ENCODE measurements around the gene PRRX2. TPM values are rescaled to one million over a fixed set of nuclear protein-coding genes. Genes with fewer than 3 reads are reported as not detected.

The PRRX2 gene
- total and polyA plus RNA-seq, 9 donors, result 0.20 to 4.0 (median 0.77) TPM

DNA sequence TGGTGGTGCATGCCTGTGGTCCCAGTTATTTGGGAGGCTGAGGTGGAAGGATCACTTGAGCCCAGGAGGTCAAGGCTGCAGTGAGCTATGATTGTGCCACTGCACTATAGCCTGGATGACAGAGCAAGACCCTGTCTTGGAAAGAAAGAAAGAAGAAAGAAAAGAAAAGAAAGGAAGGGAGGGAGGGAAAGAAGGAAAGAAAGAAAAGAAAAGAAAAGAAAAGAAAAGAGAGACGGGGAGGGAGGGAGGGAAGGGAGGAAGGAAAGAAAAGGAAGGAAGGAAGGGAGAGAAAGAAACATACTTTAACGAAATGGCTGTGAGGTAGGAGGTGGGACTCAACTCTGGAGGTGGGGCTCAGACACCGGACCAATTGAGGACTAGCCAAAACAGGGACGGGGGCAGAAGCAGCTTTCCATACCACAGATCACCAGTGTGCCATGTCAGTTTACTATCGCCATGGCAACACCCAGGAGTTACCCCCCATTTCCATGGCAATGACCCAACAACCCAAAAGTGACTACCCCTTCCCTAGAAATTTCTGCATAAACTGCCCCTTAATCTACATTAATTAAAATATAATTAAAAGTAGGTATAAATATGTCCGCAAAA is 66.1 kb downstream of the PRRX2 start:
- intact Hi-C loops (cut with DNase I), result no loop called here

DNA sequence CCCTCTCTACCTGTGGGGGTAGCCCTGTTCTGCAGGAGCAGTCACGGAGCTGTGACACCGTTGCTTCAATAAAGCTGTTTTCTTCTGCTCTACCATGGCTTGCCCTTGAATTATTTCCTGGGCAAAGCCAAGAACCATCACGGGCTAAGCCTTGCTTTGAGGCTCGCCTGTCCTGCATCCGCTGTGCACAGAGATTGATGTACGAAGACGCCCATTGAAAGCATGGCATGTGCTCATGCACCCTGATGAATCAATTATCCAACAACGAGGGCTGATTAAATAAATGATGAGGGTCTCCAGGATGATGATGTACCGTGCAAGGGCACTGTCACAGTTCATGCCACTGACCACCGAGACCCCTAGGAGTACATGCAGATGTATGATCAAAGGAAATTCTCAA is 66.7 kb downstream of the PRRX2 start:
- TF ChIP-seq POLR2A (IDR thresholded peaks at IDR 0.05) (no peak), EP300 (IDR thresholded peaks at IDR 0.05) (no peak)
- TF ChIP-seq, protein P1, sequence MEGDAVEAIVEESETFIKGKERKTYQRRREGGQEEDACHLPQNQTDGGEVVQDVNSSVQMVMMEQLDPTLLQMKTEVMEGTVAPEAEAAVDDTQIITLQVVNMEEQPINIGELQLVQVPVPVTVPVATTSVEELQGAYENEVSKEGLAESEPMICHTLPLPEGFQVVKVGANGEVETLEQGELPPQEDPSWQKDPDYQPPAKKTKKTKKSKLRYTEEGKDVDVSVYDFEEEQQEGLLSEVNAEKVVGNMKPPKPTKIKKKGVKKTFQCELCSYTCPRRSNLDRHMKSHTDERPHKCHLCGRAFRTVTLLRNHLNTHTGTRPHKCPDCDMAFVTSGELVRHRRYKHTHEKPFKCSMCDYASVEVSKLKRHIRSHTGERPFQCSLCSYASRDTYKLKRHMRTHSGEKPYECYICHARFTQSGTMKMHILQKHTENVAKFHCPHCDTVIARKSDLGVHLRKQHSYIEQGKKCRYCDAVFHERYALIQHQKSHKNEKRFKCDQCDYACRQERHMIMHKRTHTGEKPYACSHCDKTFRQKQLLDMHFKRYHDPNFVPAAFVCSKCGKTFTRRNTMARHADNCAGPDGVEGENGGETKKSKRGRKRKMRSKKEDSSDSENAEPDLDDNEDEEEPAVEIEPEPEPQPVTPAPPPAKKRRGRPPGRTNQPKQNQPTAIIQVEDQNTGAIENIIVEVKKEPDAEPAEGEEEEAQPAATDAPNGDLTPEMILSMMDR (IDR thresholded peaks at IDR 0.05), result no peak
- intact Hi-C loops (cut with DNase I), result no loop called here
- DNase-seq, result no peak
- no peaks in the 10 kb centered on the region for H3K27me3 ChIP-seq
- no peak overlapping the region for H3K4me3 ChIP-seq
- H3K36me3 ChIP-seq, result no peaks in the 10 kb centered on the region
- H3K9me3 ChIP-seq, result no peaks in the 10 kb centered on the region
- 50 to 71% (median 51%) methylated on average over 10 of the region's 10 CpGs for WGBS, 3 donors
- H3K27ac ChIP-seq, result no peak overlapping the region
- H3K4me1 ChIP-seq (ENCODE audit: insufficient read depth), result no peaks in the 10 kb centered on the region

More for the DNA sequence above, 66.1 kb downstream of the PRRX2 start:
- H3K27ac ChIP-seq, result no peak overlapping the region
- TF ChIP-seq EP300 (IDR thresholded peaks at IDR 0.05) (no peak), POLR2A (IDR thresholded peaks at IDR 0.05) (no peak)
- TF ChIP-seq, protein P1 (IDR thresholded peaks at IDR 0.05), result no peak
- no peaks in the 10 kb centered on the region for H3K9me3 ChIP-seq
- H3K4me1 ChIP-seq (ENCODE audit: insufficient read depth), result no peaks in the 10 kb centered on the region
- DNase-seq, result no peak
- 39 to 45% (median 40%) methylated on average over 6 of the region's 6 CpGs for WGBS, 3 donors
- no peak overlapping the region for H3K4me3 ChIP-seq
- no peaks in the 10 kb centered on the region for H3K36me3 ChIP-seq
- H3K27me3 ChIP-seq, result no peaks in the 10 kb centered on the region

DNA sequence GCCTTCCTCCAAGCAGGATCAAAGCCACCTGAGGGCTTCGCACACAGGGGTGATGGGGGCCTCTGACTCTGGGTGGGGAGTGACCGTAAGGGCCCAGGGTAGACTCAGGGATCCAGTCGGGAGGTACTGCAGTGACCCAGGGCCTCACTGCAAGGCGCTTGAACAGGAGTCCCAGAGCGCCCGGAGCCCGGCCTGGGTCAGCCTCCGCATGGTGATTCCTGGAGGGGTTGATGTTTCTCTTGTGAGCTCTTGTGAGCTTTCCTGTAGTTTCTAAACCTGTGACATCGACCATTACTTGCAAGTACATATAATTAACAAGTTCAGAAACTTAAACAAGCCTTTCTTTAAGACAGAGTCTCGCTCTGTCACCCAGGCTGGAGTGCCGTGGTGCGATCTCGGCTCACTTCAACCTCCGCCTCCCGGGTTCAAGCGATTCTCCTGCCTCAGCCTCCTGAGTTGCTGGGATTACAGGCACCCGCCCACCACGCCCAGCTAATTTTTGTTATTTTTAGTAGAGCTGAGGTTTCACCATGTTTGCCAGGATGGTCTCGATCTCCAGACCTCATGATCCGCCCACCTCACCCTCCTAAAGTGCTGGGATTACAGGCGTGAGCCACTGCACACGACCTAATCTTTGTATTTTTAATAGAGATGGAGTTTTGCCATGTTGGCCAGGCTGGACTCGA is 67.6 kb downstream of the PRRX2 start:
- 76 to 87% (median 79%) methylated on average over 23 of the region's 23 CpGs for WGBS, 3 donors
- no peaks in the 10 kb centered on the region for H3K4me1 ChIP-seq (ENCODE audit: insufficient read depth)
- H3K9me3 ChIP-seq, result no peaks in the 10 kb centered on the region
- no peak for TF ChIP-seq POLR2A (IDR thresholded peaks at IDR 0.05)
- TF ChIP-seq, protein P1 (IDR thresholded peaks at IDR 0.05), result no peak
- no peak for TF ChIP-seq EP300 (IDR thresholded peaks at IDR 0.05)
- intact Hi-C loops (cut with DNase I), result no loop called here
- no peaks in the 10 kb centered on the region for H3K36me3 ChIP-seq
- DNase-seq, result no peak
- no peak overlapping the region for H3K4me3 ChIP-seq
- no peaks in the 10 kb centered on the region for H3K27me3 ChIP-seq
- no peak overlapping the region for H3K27ac ChIP-seq

DNA sequence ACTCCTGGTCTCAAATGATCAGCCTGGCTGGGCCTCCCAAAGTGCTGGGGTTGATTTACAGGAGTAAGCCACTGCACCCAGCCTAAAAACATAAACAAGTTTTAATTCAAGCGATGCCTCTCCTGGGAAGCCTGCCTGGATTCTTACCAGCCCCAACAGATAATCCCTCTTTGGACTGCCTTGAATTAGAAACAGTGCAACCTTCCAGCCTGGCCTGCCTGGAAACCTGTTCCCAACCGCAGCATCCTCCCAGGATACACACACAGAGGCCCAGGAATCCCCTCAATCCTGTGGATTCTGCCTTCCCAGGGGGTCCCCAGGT is 68.1 kb downstream of the PRRX2 start:
- no peak for DNase-seq
- Histone ChIP-seq H3K9me3 (no peaks in the 10 kb centered on the region), H3K27me3 (no peaks in the 10 kb centered on the region), H3K36me3 (no peaks in the 10 kb centered on the region), H3K4me3 (no peak overlapping the region), H3K27ac (no peak overlapping the region), H3K4me1 (ENCODE audit: insufficient read depth) (no peaks in the 10 kb centered on the region)
- no peak for TF ChIP-seq POLR2A (IDR thresholded peaks at IDR 0.05)
- TF ChIP-seq, protein P1 (IDR thresholded peaks at IDR 0.05), result no peak
- TF ChIP-seq EP300 (IDR thresholded peaks at IDR 0.05), result no peak
- intact Hi-C loops (cut with DNase I), result no loop called here
- 85 to 93% (median 86%) methylated on average over 2 of the region's 2 CpGs for WGBS, 3 donors
